GM21515 (cell line): ENCODE measurements around the gene NFATC3.

Experiments
- ATAC-seq: cut with Tn5 transposase; IDR thresholded peaks from one replicate; pipeline ENCODE4 v1.9.1; 2021; ENCODE audit not compliant: unreplicated experiment

The NFATC3 gene

GRCh38 chr16:68072038-68072695 lies 13.0 kb upstream of the NFATC3 start:
- ATAC-seq: no peak

GRCh38 chr16:68073902-68074760 lies 11.0 kb upstream of the NFATC3 start:
- ATAC-seq: no peak

GRCh38 chr16:68074850-68075555 lies 10.2 kb upstream of the NFATC3 start:
- peak; percentile 51 for ATAC-seq

GRCh38 chr16:68075980-68076379 lies 9.2 kb upstream of the NFATC3 start:
- ATAC-seq: no peak

- no peak for ATAC-seq
Observed at GRCh38 chr16:68076560-68076959, 8.6 kb upstream of the NFATC3 start.

- ATAC-seq: no peak
Observed at GRCh38 chr16:68077866-68078700, 7.1 kb upstream of the NFATC3 start.

- ATAC-seq: no peak
Observed at GRCh38 chr16:68078701-68079375, 6.3 kb upstream of the NFATC3 start.

GRCh38 chr16:68079376-68079625 lies 5.9 kb upstream of the NFATC3 start:
- no peak for ATAC-seq

- no peak for ATAC-seq
Observed at GRCh38 chr16:68079626-68080344, 5.4 kb upstream of the NFATC3 start.

- ATAC-seq: no peak
Observed at GRCh38 chr16:68081861-68082628, 3.1 kb upstream of the NFATC3 start.

- ATAC-seq: no peak
Observed at GRCh38 chr16:68082629-68083238, 2.4 kb upstream of the NFATC3 start.

GRCh38 chr16:68083239-68083781 lies 1.9 kb upstream of the NFATC3 start:
- ATAC-seq: no peak

- no peak for ATAC-seq
Observed at GRCh38 chr16:68083861-68084503, 1.2 kb upstream of the NFATC3 start.

GRCh38 chr16:68084504-68085258 lies 489 bp upstream of the NFATC3 start:
- peak; percentile 63 for ATAC-seq

GRCh38 chr16:68086336-68086841 lies 1.2 kb downstream of the NFATC3 start:
- ATAC-seq: no peak

- ATAC-seq: no peak
Observed at GRCh38 chr16:68086860-68087268, 1.7 kb downstream of the NFATC3 start.

- ATAC-seq: no peak
Observed at GRCh38 chr16:68087688-68088087, 2.5 kb downstream of the NFATC3 start.
